Fibroblast of lung (primary cell): ENCODE measurements around the gene CSNK2A1.

ENCODE experiments used
- CTCF ChIP-seq, 2 donors: IDR thresholded peaks in 1 of 2; conservative IDR thresholded peaks in 1 of 2; 1 replicate in 1 of 2; 2 replicates in 1 of 2; pipeline ENCODE4 v1.5.1; 2011 to 2012; ENCODE audit warnings: low read length in 2 of 2, control low read depth in 1 of 2, inconsistent platforms in 1 of 2, low read depth in 1 of 2, mild to moderate bottlenecking in 1 of 2
- EZH2 ChIP-seq: IDR thresholded peaks from 2 replicates; pipeline ENCODE4 v1.5.1; 2012; ENCODE audit warnings: low read length, control low read depth, mild to moderate bottlenecking; ENCODE audit errors: missing control alignments

GRCh38 chr20:544153-544725, 649 bp upstream of the CSNK2A1 start:
- TF ChIP-seq CTCF (conservative IDR thresholded peaks at IDR 0.05 in 1 of 2, IDR thresholded peaks at IDR 0.05 in 1 of 2; ENCODE audit: low read depth in 1 of 2, low read length in 2 of 2) = no peak
- no peak for TF ChIP-seq EZH2
